Hematopoietic multipotent progenitor cell (in vitro differentiated cells): Measurements from ENCODE around the gene RNF39. TPM values are rescaled to one million over a fixed set of nuclear protein-coding genes. Genes with fewer than 3 reads are reported as not detected.
"Not testable (repeated sequence)": the region's sequence is repeated elsewhere in the genome, so short reads cannot be mapped to it uniquely, and the experiment has no call there.

ENCODE experiments used
- DNase-seq, 3 donors: peaks; one replicate each; pipeline ENCODE4 v3.0.0-alpha.2; 2011 to 2015; ENCODE audit warnings: low read depth in 2 of 3, low spot score in 2 of 3
- total RNA-seq: library from RNA; depleted of rRNA; stranded (reverse); fragments of >200 nt; gene quantifications from one replicate; pipeline ENCODE4 v1.2.3, GENCODE V29; 2012

Gene RNF39
- total RNA-seq, 1 donor: not detected

DNA sequence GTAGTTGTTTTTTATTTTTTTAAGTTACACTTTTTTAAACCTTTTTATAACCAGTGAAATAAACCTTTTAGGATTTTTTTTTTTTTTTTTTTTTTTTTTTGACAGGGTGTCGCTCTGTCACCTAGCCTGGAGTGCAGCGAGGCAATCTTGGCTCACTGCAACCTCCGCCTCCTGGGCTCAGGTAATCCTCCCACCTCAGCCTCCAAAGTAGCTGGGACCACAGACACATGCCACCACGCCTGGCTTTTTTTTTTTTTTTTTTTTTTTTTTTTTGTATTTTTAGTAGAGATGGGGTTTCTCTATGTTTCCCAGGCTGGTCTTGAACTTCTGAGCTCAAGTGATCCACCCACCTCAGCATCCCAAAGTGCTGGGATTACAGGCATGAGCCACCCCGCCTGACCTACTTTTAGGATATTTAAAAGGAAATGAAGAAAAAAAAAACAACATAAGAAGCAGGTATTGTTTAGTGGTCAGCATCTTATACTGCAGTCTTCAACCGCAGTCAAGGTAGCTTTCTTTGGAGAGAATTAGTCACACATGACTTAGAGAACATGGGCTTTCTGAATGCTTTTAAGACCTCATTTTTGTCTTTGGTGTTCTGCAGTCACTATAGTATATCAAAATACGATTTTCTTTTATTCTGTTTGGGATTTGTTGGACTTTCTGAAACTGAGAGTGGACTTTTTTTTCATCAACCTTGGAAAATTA lies 12.9 kb downstream of the RNF39 start:
- no peak for DNase-seq

GRCh38 chr6:30061858-30062458 lies 13.6 kb downstream of the RNF39 start:
- DNase-seq: no peak

DNA sequence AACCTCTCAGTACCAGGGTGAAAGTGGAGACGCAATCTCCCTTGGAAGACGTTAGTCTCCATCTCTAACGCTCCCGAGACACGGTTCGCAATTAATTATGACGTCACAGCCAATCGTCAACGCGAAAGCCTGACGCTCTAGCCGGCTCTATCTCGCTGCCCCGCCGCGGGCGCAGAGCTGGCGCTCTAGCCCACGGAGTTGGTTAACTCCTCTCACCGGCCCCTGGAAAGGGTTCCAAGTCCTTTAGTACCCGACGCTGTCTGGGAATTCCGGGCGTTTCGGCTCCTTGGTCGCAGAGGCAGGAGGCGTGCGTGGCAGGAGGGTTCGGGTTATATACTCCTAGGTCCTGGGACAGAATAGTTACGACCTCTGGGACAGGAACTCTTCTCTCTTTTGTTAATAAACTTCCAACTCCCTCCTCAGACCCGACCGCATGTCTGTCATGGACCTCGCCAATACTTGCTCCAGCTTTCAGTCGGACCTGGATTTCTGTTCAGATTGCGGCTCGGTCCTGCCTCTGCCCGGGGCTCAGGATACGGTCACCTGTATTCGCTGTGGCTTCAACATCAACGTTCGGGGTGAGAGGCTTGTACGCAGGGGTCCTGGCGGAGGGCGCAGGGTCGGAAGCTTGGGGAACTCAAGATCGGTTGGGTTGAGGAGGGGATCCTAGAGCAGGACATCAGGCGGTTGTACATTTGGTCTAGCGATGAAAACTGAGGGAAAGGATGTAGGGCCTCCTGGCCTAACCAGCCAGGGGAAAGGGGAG lies 14.3 kb downstream of the RNF39 start, which contains the start of gene POLR1H:
Gene POLR1H, plus strand, starts transcription at position 174 of the 766 bp plus-strand sequence. Its CDS starts 260 bp downstream, at position 434.
- peak; percentile 75 to 96 (median 93) for DNase-seq

DNA sequence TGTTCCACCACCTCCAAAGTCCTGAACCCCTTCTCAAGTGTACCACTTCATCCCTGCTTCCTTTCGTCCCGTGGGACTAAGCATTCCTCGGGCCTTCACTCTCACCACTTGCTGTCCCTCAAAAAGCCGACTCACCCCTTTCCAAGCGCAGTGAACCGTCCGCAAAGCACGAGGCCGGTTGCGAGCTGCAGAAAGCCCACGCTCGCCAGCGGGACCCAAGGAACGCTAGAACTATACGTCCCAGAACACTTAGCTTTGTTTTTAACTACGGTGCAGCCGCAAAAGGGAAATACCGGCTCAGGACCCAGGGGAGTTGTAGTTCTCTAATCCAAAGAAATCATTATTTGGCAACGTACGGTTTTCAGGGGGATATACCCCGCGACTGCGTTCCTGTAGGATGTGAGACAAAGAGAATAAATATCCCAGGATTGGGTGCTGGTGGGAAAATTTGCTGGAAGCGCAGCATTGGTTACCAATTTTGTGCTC lies 14.9 kb downstream of the RNF39 start:
- DNase-seq: peak in 1 of 3 donors; percentile 50

GRCh38 chr6:30055513-30055912 lies 20.1 kb downstream of the RNF39 start:
- no peak for DNase-seq

GRCh38 chr6:30053682-30054081 lies 21.9 kb downstream of the RNF39 start:
- no peak for DNase-seq

DNA sequence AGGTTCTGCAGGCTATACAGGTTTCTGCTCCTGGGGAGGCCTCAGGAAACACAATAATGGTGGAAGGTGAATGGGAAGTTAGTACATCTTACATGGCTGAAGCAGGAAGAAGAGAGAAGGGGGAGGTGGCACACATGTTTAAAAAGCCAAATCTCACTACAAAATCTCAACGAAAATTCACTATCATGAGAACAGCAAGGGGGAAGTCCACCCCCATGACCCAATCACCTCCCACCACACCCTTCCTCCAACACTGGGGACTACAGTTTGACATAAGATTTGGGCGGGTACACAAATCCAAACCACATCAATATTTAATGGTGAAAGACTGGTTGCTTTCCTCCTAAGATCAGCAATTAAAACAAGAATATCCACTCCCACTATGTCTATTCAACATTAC lies 28.3 kb downstream of the RNF39 start:
- no peak for DNase-seq

DNA sequence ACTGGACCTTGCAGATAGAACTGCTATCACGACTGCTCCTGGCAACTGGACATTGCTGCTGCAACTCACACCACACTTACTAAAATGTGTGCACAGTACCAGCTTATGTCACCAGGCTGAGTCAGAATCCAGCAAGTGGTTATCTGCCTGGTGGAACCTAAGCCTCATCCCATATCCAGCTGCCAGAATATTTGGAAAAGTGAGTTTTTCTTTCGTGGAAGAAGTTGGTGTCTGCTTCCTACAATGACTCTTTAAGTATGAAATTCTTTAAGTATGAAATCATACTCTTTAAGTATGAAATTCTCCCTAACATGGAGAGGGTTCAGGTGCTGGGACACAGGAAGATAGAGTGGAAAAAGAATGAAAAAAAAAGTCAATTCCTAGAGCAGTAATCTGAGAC lies 30.9 kb downstream of the RNF39 start:
- no peak for DNase-seq

DNA sequence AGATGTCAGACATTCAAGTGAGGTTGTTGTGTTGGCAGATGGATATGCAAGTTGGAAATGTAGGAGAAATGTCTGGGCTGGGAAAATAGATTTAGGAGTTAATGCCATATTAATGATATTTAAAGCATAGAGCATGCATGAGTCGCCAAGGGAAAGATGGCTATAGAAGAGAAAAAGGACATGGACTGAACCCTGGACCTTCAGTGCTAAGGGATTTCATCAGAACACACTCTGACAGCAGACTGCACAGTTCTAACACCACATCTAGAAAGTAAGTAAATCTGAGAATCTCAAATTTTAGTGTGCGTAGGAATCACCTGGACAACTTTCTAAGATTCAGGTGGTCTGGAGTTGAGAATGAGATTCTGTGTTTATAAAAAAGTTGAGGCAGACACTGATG lies 31.8 kb downstream of the RNF39 start:
- no peak for DNase-seq

DNA sequence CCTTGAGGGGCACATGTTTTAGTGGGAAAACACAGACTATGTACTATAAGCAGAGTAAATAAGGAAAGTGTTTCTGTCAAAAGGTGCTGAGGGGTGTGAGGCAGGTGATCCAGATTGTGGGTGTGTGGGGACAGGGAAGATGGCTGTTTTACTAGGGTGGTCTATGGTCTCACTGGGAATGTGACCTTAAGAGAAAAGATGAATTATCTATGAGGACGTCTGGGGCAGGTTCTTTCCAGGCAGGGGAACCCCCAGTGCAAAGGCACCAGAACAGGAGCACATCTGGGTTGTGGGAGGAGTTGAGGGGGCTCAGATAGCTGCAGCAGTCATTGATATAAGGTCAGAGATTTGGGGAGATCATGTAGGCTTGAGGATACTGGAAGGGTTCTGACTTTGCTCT lies 32.7 kb downstream of the RNF39 start:
- DNase-seq: no peak

GRCh38 chr6:30042476-30042875 lies 33.1 kb downstream of the RNF39 start:
- DNase-seq: no peak

DNA sequence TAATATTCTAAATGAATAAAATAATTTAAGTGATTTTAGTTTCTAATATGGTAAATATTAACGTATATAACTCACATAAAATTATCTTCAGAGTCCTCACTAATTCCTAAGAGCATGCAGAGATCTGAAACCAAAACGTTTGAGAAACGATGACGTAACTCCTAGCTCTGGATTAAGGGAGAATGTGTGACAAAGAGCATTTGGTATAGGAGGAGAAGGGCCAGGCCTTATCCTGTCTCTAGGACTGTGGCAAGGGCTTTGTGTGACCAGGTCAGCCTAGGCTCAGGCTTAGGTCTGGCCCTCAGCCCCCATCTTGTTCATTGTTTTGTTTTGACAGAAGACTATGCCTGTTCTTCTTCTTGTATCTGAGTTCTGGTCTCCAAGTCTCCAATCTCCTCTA lies 33.7 kb downstream of the RNF39 start:
- no peak for DNase-seq

GRCh38 chr6:30041221-30041620 lies 34.3 kb downstream of the RNF39 start:
- DNase-seq: no peak

- DNase-seq: peak in 2 of 3 donors; percentile 21 to 45
Observed at GRCh38 chr6:30037182-30037788, 38.3 kb downstream of the RNF39 start.

DNA sequence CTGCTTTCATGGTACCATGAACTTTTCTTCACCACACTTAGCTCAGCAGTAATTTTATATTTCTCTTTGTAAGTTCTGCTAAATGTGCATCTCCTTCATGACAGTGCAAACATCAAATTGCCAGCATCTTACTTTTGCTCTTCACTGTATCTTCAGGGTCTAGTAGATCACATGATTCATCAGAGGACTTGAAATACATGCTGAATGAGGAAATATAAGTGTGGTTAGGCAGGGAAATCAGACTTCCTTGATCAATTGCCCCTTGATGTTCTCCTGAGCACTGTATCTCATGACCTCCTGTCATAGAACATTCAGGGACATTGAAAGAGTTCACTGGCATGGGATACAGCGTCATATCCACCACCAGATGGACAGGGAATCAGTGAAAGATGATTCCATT lies 39.8 kb downstream of the RNF39 start:
- no peak for DNase-seq

DNA sequence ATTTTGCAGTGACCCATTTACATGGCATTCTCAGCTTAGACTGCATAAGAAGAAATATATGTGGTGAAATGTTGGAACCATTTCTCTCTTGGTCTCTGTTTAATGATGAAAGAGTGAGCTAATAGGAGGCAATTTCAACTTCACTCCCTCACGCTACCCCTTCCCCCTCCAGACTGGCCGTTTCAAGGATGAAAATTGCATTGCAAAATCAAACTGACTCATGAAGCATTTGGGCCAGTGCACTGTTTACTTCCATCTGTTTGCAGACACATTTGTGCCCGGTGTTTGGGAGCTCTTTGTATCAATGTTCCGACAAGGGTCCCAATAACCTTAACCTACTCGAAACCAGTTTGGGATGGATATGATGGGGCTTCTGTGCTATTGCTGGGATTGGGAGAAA lies 42.1 kb downstream of the RNF39 start:
- DNase-seq: not testable (repeated sequence)

DNA sequence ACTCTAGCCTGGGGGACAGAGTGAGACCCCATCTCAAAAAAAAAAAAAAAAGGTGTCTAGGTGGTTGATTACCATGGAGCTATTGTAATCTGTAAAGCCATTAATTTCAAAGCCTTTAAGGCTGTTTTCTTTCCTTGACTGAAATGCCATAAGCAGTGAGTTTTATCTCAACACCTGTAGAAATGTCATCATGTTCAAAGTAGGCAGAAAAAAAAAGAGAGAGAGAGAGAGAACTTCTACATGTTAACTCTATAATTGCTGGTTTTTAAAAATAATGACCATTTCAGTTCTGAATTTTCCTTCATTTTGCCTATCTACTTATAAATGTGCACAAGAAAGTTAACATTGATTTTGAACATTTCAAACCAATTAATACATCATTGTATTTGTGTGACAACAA lies 44.2 kb downstream of the RNF39 start:
- DNase-seq: no peak

GRCh38 chr6:30029588-30029987 lies 46.0 kb downstream of the RNF39 start:
- DNase-seq: no peak

GRCh38 chr6:30025186-30025585 lies 50.4 kb downstream of the RNF39 start:
- DNase-seq: no peak

GRCh38 chr6:30022712-30023111 lies 52.9 kb downstream of the RNF39 start:
- DNase-seq: not testable (repeated sequence)

DNA sequence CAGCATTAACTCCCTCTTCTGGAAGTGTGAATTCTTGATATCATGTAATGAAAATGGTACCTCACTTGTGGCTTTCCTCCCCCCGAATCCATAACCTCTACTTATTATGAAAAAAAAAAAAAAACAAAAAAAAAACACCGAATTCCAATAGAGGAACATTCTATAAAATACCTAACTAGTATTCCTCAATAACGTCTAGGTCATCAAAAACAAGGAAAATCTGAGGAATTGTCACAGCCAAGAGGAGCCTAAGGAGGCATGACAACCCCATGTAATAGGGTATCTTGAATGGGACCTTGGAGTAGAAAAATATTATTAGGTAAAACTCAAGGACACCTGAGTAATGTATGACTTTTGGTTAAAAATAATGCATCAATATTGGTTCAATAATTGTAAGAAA lies 53.4 kb downstream of the RNF39 start:
- no peak for DNase-seq
